ENCODE measurements around the gene PNLIPRP2.

PNLIPRP2 gene

DNA sequence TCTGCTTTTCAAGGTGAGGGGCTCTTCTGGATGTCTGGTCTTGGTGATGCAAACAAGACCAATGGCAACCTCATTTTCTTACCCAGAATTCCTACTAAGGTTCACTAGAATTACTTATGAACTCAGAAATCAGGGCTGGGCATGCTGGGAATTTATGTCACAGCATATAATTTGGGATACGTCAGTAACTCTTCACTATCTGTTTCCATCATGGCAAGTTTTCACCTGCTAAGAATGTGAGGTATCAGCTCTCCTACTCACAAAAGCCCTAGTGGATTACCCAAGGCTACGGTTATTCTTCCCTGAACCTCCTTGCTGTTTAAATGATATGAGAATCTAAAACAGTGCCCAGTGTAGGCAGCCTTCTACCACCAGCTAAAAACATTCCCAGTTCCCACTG is 53.1 kb downstream of the PNLIPRP2 start:
- CTCF ChIA-PET = no interaction called here
- no peak for DNase-seq (ENCODE audit: extremely low spot score)
- POLR2A ChIA-PET = no interaction called here
- no peak for TF ChIP-seq SP1 (IDR thresholded peaks at IDR 0.05)
- TF ChIP-seq ZNF384 (IDR thresholded peaks at IDR 0.05) = no peak
- TF ChIP-seq CTBP1 (IDR thresholded peaks at IDR 0.05; ENCODE audit: borderline replicate concordance) = no peak
- no peak for TF ChIP-seq ELF4 (IDR thresholded peaks at IDR 0.05)
- TF ChIP-seq TARDBP (IDR thresholded peaks at IDR 0.05) = no peak
- no peak for TF ChIP-seq FOXA1 (IDR thresholded peaks at IDR 0.05)
- no peak for TF ChIP-seq SUZ12 (IDR thresholded peaks at IDR 0.05)
- TF ChIP-seq FOXK2 (IDR thresholded peaks at IDR 0.05) = no peak
- TF ChIP-seq, protein P1, sequence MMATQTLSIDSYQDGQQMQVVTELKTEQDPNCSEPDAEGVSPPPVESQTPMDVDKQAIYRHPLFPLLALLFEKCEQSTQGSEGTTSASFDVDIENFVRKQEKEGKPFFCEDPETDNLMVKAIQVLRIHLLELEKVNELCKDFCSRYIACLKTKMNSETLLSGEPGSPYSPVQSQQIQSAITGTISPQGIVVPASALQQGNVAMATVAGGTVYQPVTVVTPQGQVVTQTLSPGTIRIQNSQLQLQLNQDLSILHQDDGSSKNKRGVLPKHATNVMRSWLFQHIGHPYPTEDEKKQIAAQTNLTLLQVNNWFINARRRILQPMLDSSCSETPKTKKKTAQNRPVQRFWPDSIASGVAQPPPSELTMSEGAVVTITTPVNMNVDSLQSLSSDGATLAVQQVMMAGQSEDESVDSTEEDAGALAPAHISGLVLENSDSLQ (IDR thresholded peaks at IDR 0.05) = no peak
- TF ChIP-seq FOXM1 (IDR thresholded peaks at IDR 0.05; ENCODE audit: borderline replicate concordance) = no peak
- no peak for TF ChIP-seq LEF1 (IDR thresholded peaks at IDR 0.05; ENCODE audit: borderline replicate concordance)
- TF ChIP-seq HDGF (IDR thresholded peaks at IDR 0.05; ENCODE audit: borderline replicate concordance) = no peak
- no peak for TF ChIP-seq ARNT (IDR thresholded peaks at IDR 0.05)
- TF ChIP-seq NFRKB (IDR thresholded peaks at IDR 0.05) = no peak

DNA sequence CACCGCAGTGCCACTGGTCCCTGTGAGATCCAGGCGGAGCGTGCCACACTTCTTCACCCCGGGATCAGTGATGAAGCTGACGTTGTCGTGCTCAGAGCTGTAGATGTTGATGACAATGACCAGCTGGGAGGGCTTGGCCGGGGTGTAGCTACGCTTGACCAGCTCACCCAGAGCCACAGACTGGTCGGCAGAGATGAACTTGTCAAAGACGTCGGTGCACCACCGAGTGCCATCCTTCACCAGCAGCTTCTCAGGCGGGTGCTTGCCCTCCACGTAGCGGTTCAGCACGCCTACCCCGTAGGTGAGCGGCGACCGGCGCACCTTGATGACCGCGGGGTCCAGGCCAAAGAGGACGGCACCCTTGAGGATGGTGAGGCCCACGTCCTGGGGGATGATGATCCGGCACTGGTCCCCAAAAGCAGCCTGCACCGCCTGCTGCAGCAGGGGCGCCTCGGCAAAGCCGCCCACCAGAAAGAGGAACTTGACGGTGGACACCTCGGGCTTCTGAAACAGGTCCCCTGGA is 54.2 kb downstream of the PNLIPRP2 start:
- POLR2A ChIA-PET = no interaction called here
- no peak for DNase-seq (ENCODE audit: extremely low spot score)
- CTCF ChIA-PET = no interaction called here
- TF ChIP-seq SP1 (IDR thresholded peaks at IDR 0.05) (no peak), FOXM1 (IDR thresholded peaks at IDR 0.05; ENCODE audit: borderline replicate concordance) (no peak), SUZ12 (IDR thresholded peaks at IDR 0.05) (no peak), L3MBTL2 (conservative IDR thresholded peaks at IDR 0.05) (no peak)

DNA sequence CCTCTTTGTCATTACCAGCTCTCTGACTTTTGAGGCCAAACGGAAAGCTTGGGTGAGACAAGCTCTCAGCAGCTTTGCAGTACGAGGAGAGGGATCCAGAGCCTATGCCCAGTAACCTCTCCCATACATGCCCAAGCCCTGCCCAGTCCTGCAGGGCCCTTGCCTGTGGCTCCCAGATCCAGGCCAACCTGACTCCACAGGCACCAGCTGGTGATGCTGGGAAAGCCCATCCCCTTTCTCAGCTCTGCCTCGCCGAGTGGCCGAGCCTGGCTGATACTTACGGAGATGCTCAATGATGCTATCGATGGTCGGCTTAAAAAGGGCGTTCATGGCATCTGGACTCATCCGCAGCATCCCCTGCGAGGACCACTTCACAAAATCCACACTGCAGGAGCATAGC is 55.4 kb downstream of the PNLIPRP2 start:
- CTCF ChIA-PET = no interaction called here
- TF ChIP-seq TARDBP (IDR thresholded peaks at IDR 0.05) (no peak), L3MBTL2 (conservative IDR thresholded peaks at IDR 0.05) (no peak), ZNF384 (IDR thresholded peaks at IDR 0.05) (no peak), FOXM1 (IDR thresholded peaks at IDR 0.05; ENCODE audit: borderline replicate concordance) (no peak), NFRKB (IDR thresholded peaks at IDR 0.05) (no peak), FOXK2 (IDR thresholded peaks at IDR 0.05) (no peak)
- POLR2A ChIA-PET = no interaction called here
- no peak for DNase-seq (ENCODE audit: extremely low spot score)

DNA sequence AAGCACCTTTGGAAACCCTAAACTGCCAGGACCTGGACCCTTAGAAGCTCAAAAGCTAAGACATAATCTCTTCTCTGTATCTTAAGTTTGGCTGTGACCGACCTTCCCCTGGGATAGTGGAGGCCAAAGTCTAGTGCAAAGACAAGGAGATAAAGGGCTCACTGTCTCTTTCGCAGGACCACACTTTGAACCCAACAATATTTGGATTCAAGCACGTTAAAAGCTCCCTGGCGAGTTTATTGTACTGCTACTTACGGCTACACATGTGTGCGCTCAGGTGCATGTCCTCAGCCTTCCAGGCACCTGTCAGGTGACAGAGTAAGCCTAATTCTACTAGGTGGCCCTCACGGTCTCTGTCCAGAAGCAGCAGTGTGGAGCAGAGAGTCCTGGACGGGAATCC is 55.9 kb downstream of the PNLIPRP2 start:
- no peak for DNase-seq (ENCODE audit: extremely low spot score)
- no peak for TF ChIP-seq TARDBP (IDR thresholded peaks at IDR 0.05)
- CTCF ChIA-PET = interaction anchor here (1.3 kb wide), 1 partner anchor 491 kb away, joined by 3 read pairs; no protein-coding TSS in a partner anchor
- POLR2A ChIA-PET = no interaction called here

DNA sequence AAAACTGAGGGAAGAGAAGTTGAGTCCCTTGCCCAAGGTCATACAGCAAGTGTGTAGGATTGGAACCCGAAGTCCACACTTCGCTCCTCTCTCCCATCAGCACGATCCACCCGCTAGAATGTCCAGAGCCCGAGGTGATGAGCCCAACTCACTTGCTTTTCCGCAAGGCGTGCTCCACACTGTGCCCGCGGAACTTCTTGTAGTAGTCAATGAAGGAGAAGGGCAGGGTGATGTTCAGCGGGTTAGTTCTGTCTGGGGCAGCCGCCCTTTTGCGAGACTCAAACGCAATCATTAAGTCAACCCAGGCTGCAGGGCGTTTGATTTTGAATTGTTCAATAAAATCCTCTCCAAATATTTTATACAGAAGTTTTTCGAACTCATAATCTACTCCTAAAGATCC is 58.6 kb downstream of the PNLIPRP2 start:
- DNase-seq (ENCODE audit: extremely low spot score) = no peak
- TF ChIP-seq BHLHE40 (IDR thresholded peaks at IDR 0.05; ENCODE audit: borderline replicate concordance) = no peak
- no peak for TF ChIP-seq LEF1 (IDR thresholded peaks at IDR 0.05; ENCODE audit: borderline replicate concordance)
- no peak for TF ChIP-seq TARDBP (IDR thresholded peaks at IDR 0.05)
- POLR2A ChIA-PET = no interaction called here
- CTCF ChIA-PET = no interaction called here

DNA sequence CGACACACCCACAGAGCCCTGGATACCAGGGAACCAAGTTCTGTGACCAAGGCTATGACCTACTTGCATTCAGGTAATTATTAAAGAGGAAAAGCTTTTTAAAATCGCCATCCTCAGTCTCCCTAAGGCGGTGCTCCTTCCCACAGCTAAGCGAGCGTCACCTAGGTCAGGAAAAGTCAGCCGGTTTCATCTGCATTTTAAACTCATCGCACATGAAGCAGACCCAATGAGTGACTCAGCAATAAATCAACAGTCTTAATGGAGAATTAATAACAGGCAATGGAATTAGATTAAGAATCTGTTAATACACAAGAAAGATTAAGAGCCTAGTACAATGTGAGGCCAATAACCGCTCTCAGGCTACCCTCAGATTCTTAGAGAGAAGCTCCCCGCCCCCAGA is 62.4 kb downstream of the PNLIPRP2 start:
- TF ChIP-seq FOXM1 (IDR thresholded peaks at IDR 0.05; ENCODE audit: borderline replicate concordance) = no peak
- no peak for TF ChIP-seq ELF4 (IDR thresholded peaks at IDR 0.05)
- ChIA-PET POLR2A (no interaction called here), CTCF (interaction anchor here (0.6 to 3.6 kb wide), 4 partner anchors 70 to 491 kb away, joined by 3 to 24 read pairs (median 4); no protein-coding TSS in a partner anchor)
- DNase-seq (ENCODE audit: extremely low spot score) = no peak

DNA sequence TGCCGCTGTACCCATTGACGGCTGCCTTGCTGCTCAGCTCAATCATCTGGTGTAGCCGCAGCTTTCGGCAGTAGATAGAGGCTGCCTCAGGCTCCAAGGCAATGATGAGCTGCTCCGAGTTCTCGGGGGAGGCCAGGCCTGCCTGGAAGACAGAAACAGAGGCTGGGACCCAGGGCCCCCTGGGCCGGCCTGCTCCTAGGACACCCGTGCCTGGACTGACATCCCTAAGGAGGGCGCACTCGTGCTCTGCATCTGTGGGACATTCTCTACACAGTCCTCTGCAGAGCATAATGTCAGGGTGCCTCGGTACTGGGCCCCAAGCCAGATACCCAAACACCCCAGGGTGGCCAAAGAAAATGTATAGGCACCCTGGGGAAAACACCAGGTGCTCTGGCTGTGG is 63.1 kb downstream of the PNLIPRP2 start:
- no peak for DNase-seq (ENCODE audit: extremely low spot score)
- TF ChIP-seq SP1 (IDR thresholded peaks at IDR 0.05) = no peak
- no peak for TF ChIP-seq HDGF (IDR thresholded peaks at IDR 0.05; ENCODE audit: borderline replicate concordance)
- ChIA-PET POLR2A (no interaction called here), CTCF (interaction anchor here (1.0 to 3.6 kb wide), 2 partner anchors 105 to 491 kb away, joined by 3 to 24 read pairs; no protein-coding TSS in a partner anchor)

DNA sequence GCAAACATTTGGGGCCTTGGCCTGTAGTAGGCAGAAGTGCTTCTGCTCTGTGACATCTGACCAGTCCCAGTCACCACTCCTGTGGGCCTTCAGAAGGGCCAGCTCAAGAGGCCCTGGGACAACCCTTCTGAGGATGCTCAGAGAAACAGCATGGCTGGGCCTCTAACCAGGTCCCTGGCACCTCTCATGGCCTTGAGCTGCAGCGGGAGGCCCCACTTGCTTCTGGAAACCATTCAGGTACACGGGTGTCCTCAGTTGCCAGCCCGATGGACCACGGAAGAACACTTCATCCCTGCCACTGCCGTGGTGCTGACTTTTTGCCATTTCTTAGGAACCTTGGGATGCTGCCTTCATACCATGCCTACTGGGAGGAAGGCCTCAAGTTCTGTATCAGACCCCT is 64.0 kb downstream of the PNLIPRP2 start:
- DNase-seq (ENCODE audit: extremely low spot score) = no peak
- TF ChIP-seq FOXA1 (IDR thresholded peaks at IDR 0.05) = no peak
- no peak for TF ChIP-seq BHLHE40 (IDR thresholded peaks at IDR 0.05; ENCODE audit: borderline replicate concordance)
- no peak for TF ChIP-seq TARDBP (IDR thresholded peaks at IDR 0.05)
- no peak for TF ChIP-seq SP1 (IDR thresholded peaks at IDR 0.05)
- no peak for TF ChIP-seq HDGF (IDR thresholded peaks at IDR 0.05; ENCODE audit: borderline replicate concordance)
- POLR2A ChIA-PET = no interaction called here
- CTCF ChIA-PET = interaction anchor here (1.3 kb wide), 1 partner anchor 104 kb away, joined by 6 read pairs; no protein-coding TSS in a partner anchor

DNA sequence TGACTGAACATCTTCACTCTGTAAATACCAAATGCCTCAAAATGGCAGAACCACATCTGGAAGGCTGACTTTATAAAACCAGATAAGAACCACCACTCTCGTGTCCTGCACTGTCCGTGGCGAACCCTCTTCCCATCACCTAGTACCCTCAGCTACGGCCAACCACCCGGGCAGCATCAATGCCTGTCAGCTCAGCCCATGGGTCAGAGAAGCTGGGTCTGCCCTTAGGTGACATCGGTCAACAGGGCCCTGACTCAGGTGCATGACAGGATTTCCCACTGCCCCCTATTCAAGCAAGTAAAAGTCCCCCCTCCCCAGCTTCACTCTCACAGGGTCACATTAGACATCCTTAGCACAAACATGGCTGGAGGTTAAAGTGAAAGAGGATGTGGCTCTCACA is 65.1 kb downstream of the PNLIPRP2 start:
- no peak for DNase-seq (ENCODE audit: extremely low spot score)
- POLR2A ChIA-PET = no interaction called here
- CTCF ChIA-PET = interaction anchor here (0.5 to 1.3 kb wide), 2 partner anchors 103 to 362 kb away, joined by 6 to 7 read pairs; no protein-coding TSS in a partner anchor

More for the DNA sequence above, 65.1 kb downstream of the PNLIPRP2 start:
- TF ChIP-seq LEF1 (IDR thresholded peaks at IDR 0.05; ENCODE audit: borderline replicate concordance) (no peak), L3MBTL2 (conservative IDR thresholded peaks at IDR 0.05) (no peak), ZNF384 (IDR thresholded peaks at IDR 0.05) (no peak), ELF4 (IDR thresholded peaks at IDR 0.05) (no peak), BHLHE40 (IDR thresholded peaks at IDR 0.05; ENCODE audit: borderline replicate concordance) (no peak), FOXA1 (IDR thresholded peaks at IDR 0.05) (no peak), SUZ12 (IDR thresholded peaks at IDR 0.05) (no peak)
- TF ChIP-seq, protein P1 (IDR thresholded peaks at IDR 0.05) = no peak
